Right renal cortex interstitium (tissue), 3 donors: ENCODE data around the gene DDX52. TPM values are rescaled to one million over a fixed set of nuclear protein-coding genes. Genes with fewer than 3 reads are reported as not detected.
"Not testable (repeated sequence)": the region's sequence is repeated elsewhere in the genome, so short reads cannot be mapped to it uniquely, and the experiment has no call there.

Experiments used
- DNase-seq, 3 donors: peaks; one replicate each; pipeline ENCODE4 v3.0.0-alpha.2; 2013; ENCODE audit warnings: low read depth in 3 of 3, low spot score in 2 of 3
- polyA plus RNA-seq, 3 donors: library from polyadenylated mRNA; unstranded; fragments of 120-200 nt; gene quantifications; one replicate each; pipeline ENCODE4 v1.2.1, GENCODE V29; 2013; ENCODE audit not compliant: insufficient read length in 3 of 3

DDX52 gene
- 10 to 100 TPM; 40.1 to 43.7 (median 42.0) TPM for polyA plus RNA-seq

GRCh38 chr17:37643118-37643766 is at the start of gene DDX52:
TSS of gene DDX52 (minus strand) at chr17:37643446. CDS start at chr17:37643420, 26 bp downstream.
- DNase-seq: peak; percentile 82 to 87 (median 87)

GRCh38 chr17:37691807-37692206 is 48.6 kb upstream of the DDX52 start:
- DNase-seq: no peak

- DNase-seq: no peak
Observed at GRCh38 chr17:37689317-37689716, 46.1 kb upstream of the DDX52 start.

- no peak for DNase-seq
Observed at GRCh38 chr17:37683454-37683984, 40.3 kb upstream of the DDX52 start.

- no peak for DNase-seq
Observed at GRCh38 chr17:37682007-37682406, 38.8 kb upstream of the DDX52 start.

- DNase-seq: not testable (repeated sequence)
Observed at GRCh38 chr17:37679995-37680394, 36.7 kb upstream of the DDX52 start.

GRCh38 chr17:37678036-37678435 is 34.8 kb upstream of the DDX52 start:
- DNase-seq: no peak

GRCh38 chr17:37677021-37677420 is 33.8 kb upstream of the DDX52 start:
- no peak for DNase-seq

GRCh38 chr17:37676115-37676925 is 33.1 kb upstream of the DDX52 start:
- peak in 1 of 3 donors; percentile 53 for DNase-seq

GRCh38 chr17:37674511-37674910 is 31.3 kb upstream of the DDX52 start:
- DNase-seq: no peak

- no peak for DNase-seq
Observed at GRCh38 chr17:37673386-37673785, 30.1 kb upstream of the DDX52 start.

GRCh38 chr17:37672548-37673078 is 29.4 kb upstream of the DDX52 start:
- DNase-seq: no peak

GRCh38 chr17:37671824-37672547 is 28.7 kb upstream of the DDX52 start:
- no peak for DNase-seq

GRCh38 chr17:37671028-37671823 is 28.0 kb upstream of the DDX52 start:
- no peak for DNase-seq

- DNase-seq: no peak
Observed at GRCh38 chr17:37667039-37667438, 23.8 kb upstream of the DDX52 start.

GRCh38 chr17:37664214-37664613 is 21.0 kb upstream of the DDX52 start:
- DNase-seq: no peak

- DNase-seq: no peak
Observed at GRCh38 chr17:37662353-37662752, 19.1 kb upstream of the DDX52 start.

- no peak for DNase-seq
Observed at GRCh38 chr17:37661400-37662014, 18.3 kb upstream of the DDX52 start.

- DNase-seq: no peak
Observed at GRCh38 chr17:37659925-37660324, 16.7 kb upstream of the DDX52 start.

GRCh38 chr17:37657202-37657601 is 14.0 kb upstream of the DDX52 start:
- DNase-seq: no peak
